ENCODE measurements around the gene RAPGEF1. TPM values are rescaled to one million over a fixed set of nuclear protein-coding genes. Genes with fewer than 3 reads are reported as not detected.

The RAPGEF1 gene
- total RNA-seq, 1 donor from 2014 or later = 76.8 TPM

GRCh38 chr9:131630205-131630831, 109.6 kb downstream of the RAPGEF1 start:
- H3K9ac ChIP-seq (ENCODE audit: low read length) = no peak overlapping the region
- no peak overlapping the region for H3K4me2 ChIP-seq (ENCODE audit: low read length)
- H3K36me3 ChIP-seq (ENCODE audit: insufficient read depth, low read length) = peaks cover 1% of the 10 kb centered on the region
- no peak overlapping the region for H2AFZ ChIP-seq (ENCODE audit: low read depth, low read length)
- no peaks in the 10 kb centered on the region for H3K27me3 Mint-ChIP-seq (ENCODE audit: low read depth, unreplicated experiment)
- no peak overlapping the region for H3K27ac ChIP-seq (ENCODE audit: low read depth, low read length)
- no peak overlapping the region for H3K4me3 ChIP-seq (ENCODE audit: insufficient read depth, low read depth, low read length)
- peaks cover 35% of the 10 kb centered on the region for H3K4me1 ChIP-seq (ENCODE audit: insufficient read depth, low read length)
- DNase-seq (ENCODE audit: low read depth) (no peak), FAIRE-seq (no peak)
- H4K20me1 ChIP-seq (ENCODE audit: insufficient read depth, low read length) = peaks cover 2% of the 10 kb centered on the region
- no peaks in the 10 kb centered on the region for H3K79me2 ChIP-seq (ENCODE audit: insufficient read depth, low read length)
- H3K9me3 Mint-ChIP-seq (ENCODE audit: unreplicated experiment) = no peaks in the 10 kb centered on the region
- H3K27me3 ChIP-seq (ENCODE audit: insufficient read depth, low read length) = no peaks in the 10 kb centered on the region
- TF ChIP-seq CTCF (IDR thresholded peaks at IDR 0.05; ENCODE audit: insufficient read depth, low read depth, low read length) (no peak), EZH2 (IDR thresholded peaks at IDR 0.05; ENCODE audit: insufficient read depth, low read length) (no peak)
- peaks cover 38% of the 10 kb centered on the region for H3K4me1 Mint-ChIP-seq (ENCODE audit: low read depth, unreplicated experiment)
- H3K4me3 Mint-ChIP-seq (ENCODE audit: unreplicated experiment) = no peak overlapping the region
- H3K36me3 Mint-ChIP-seq (ENCODE audit: low read depth, unreplicated experiment) = peaks cover 12% of the 10 kb centered on the region
- H3K9me3 ChIP-seq (ENCODE audit: insufficient read depth, low read depth, low read length) = no peaks in the 10 kb centered on the region
- no peak overlapping the region for H3K27ac Mint-ChIP-seq (ENCODE audit: unreplicated experiment)

GRCh38 chr9:131629825-131630204, 110.1 kb downstream of the RAPGEF1 start:
- Histone ChIP-seq H3K9ac (ENCODE audit: low read length) (no peak overlapping the region), H3K27me3 (ENCODE audit: insufficient read depth, low read length) (no peaks in the 10 kb centered on the region), H3K4me3 (ENCODE audit: insufficient read depth, low read depth, low read length) (no peak overlapping the region), H4K20me1 (ENCODE audit: insufficient read depth, low read length) (peaks cover 3% of the 10 kb centered on the region), H3K9me3 (ENCODE audit: insufficient read depth, low read depth, low read length) (no peaks in the 10 kb centered on the region), H3K4me1 (ENCODE audit: insufficient read depth, low read length) (peaks cover 32% of the 10 kb centered on the region), H3K36me3 (ENCODE audit: insufficient read depth, low read length) (peaks cover 5% of the 10 kb centered on the region), H2AFZ (ENCODE audit: low read depth, low read length) (no peak overlapping the region), H3K27ac (ENCODE audit: low read depth, low read length) (no peak overlapping the region), H3K4me2 (ENCODE audit: low read length) (no peak overlapping the region), H3K79me2 (ENCODE audit: insufficient read depth, low read length) (no peaks in the 10 kb centered on the region)
- Mint-ChIP-seq H3K36me3 (ENCODE audit: low read depth, unreplicated experiment) (peaks cover 16% of the 10 kb centered on the region), H3K27me3 (ENCODE audit: low read depth, unreplicated experiment) (no peaks in the 10 kb centered on the region), H3K4me3 (ENCODE audit: unreplicated experiment) (no peak overlapping the region), H3K4me1 (ENCODE audit: low read depth, unreplicated experiment) (peaks cover 35% of the 10 kb centered on the region), H3K27ac (ENCODE audit: unreplicated experiment) (no peak overlapping the region), H3K9me3 (ENCODE audit: unreplicated experiment) (no peaks in the 10 kb centered on the region)
- DNase-seq (ENCODE audit: low read depth) (no peak), FAIRE-seq (no peak)
- TF ChIP-seq EZH2 (IDR thresholded peaks at IDR 0.05; ENCODE audit: insufficient read depth, low read length) = no peak
- no peak for TF ChIP-seq CTCF (IDR thresholded peaks at IDR 0.05; ENCODE audit: insufficient read depth, low read depth, low read length)

GRCh38 chr9:131629226-131629500, 110.7 kb downstream of the RAPGEF1 start:
- Histone ChIP-seq H3K27me3 (ENCODE audit: insufficient read depth, low read length) (no peaks in the 10 kb centered on the region), H3K79me2 (ENCODE audit: insufficient read depth, low read length) (no peaks in the 10 kb centered on the region), H3K36me3 (ENCODE audit: insufficient read depth, low read length) (peaks cover 5% of the 10 kb centered on the region), H3K27ac (ENCODE audit: low read depth, low read length) (no peak overlapping the region), H2AFZ (ENCODE audit: low read depth, low read length) (no peak overlapping the region), H3K4me1 (ENCODE audit: insufficient read depth, low read length) (peaks cover 32% of the 10 kb centered on the region), H3K4me2 (ENCODE audit: low read length) (no peak overlapping the region), H3K9me3 (ENCODE audit: insufficient read depth, low read depth, low read length) (no peaks in the 10 kb centered on the region), H4K20me1 (ENCODE audit: insufficient read depth, low read length) (peaks cover 3% of the 10 kb centered on the region), H3K9ac (ENCODE audit: low read length) (no peak overlapping the region), H3K4me3 (ENCODE audit: insufficient read depth, low read depth, low read length) (no peak overlapping the region)
- Mint-ChIP-seq H3K27me3 (ENCODE audit: low read depth, unreplicated experiment) (no peaks in the 10 kb centered on the region), H3K27ac (ENCODE audit: unreplicated experiment) (no peak overlapping the region), H3K4me3 (ENCODE audit: unreplicated experiment) (no peak overlapping the region), H3K4me1 (ENCODE audit: low read depth, unreplicated experiment) (peaks cover 38% of the 10 kb centered on the region), H3K9me3 (ENCODE audit: unreplicated experiment) (no peaks in the 10 kb centered on the region), H3K36me3 (ENCODE audit: low read depth, unreplicated experiment) (peaks cover 18% of the 10 kb centered on the region)
- TF ChIP-seq CTCF (IDR thresholded peaks at IDR 0.05; ENCODE audit: insufficient read depth, low read depth, low read length) = no peak
- TF ChIP-seq EZH2 (IDR thresholded peaks at IDR 0.05; ENCODE audit: insufficient read depth, low read length) = no peak
- DNase-seq (ENCODE audit: low read depth) (no peak), FAIRE-seq (no peak)

All from astrocyte (in vitro differentiated cells and primary cell).